Epidermal melanocyte (primary cell): ENCODE results near the gene TAF7.
"Not testable (repeated sequence)": the region's sequence is repeated elsewhere in the genome, so short reads cannot be mapped to it uniquely, and the experiment has no call there.

Experiments
- DNase-seq: peaks from one replicate; pipeline ENCODE4 v3.0.0; 2011; ENCODE audit warnings: low spot score; ENCODE audit not compliant: insufficient read length

The TAF7 gene

GRCh38 chr5:141338538-141339306, 18.1 kb upstream of the TAF7 start, which contains the start of gene PCDHGA2:
Gene PCDHGA2, plus strand, starts transcription at chr5:141338760.
- DNase-seq, result no peak

GRCh38 chr5:141332571-141332970, 12.0 kb upstream of the TAF7 start:
- not testable (repeated sequence) for DNase-seq

- DNase-seq, result no peak
These were observed 9.9 kb upstream of the TAF7 start, which contains the start of gene PCDHGA1 for GRCh38 chr5:141330299-141331080. Gene PCDHGA1, plus strand, starts transcription at chr5:141330514.

GRCh38 chr5:141328231-141328630, 7.6 kb upstream of the TAF7 start:
- DNase-seq, result no peak

- DNase-seq, result no peak
These were observed 5.7 kb upstream of the TAF7 start for GRCh38 chr5:141326088-141326854.

- DNase-seq, result no peak
These were observed 1.7 kb upstream of the TAF7 start for GRCh38 chr5:141322261-141322660.

GRCh38 chr5:141319699-141320098, 885 bp downstream of the TAF7 start:
- DNase-seq, result no peak

GRCh38 chr5:141319202-141319601, 1.4 kb downstream of the TAF7 start:
- no peak for DNase-seq

GRCh38 chr5:141316963-141317362, 3.6 kb downstream of the TAF7 start:
- DNase-seq, result not testable (repeated sequence)

GRCh38 chr5:141313711-141314110, 6.9 kb downstream of the TAF7 start:
- DNase-seq, result no peak

- no peak for DNase-seq
These were observed 14.0 kb downstream of the TAF7 start for GRCh38 chr5:141306630-141307029.

- no peak for DNase-seq
These were observed 16.8 kb downstream of the TAF7 start, which contains the start of gene SLC25A2 for GRCh38 chr5:141303756-141304155. Gene SLC25A2, minus strand, starts transcription at chr5:141304049. Its CDS starts 184 bp downstream, at chr5:141303865.

GRCh38 chr5:141298376-141298775, 22.2 kb downstream of the TAF7 start:
- DNase-seq, result no peak

GRCh38 chr5:141272906-141273305, 47.7 kb downstream of the TAF7 start:
- no peak for DNase-seq

GRCh38 chr5:141269195-141269594, 51.4 kb downstream of the TAF7 start:
- DNase-seq, result no peak
